K562 (cell line): ENCODE results near the gene CMTR2.

Experiments used
- ETV6 ChIP-seq, 3 experiments: fragments of 150-350 bp in 1 of 3; sonication (generic) in 1 of 3; formaldehyde crosslinking in 1 of 3; IDR thresholded peaks; 2 replicates each; pipeline versions ENCODE4 v1.6.1 to v1.8.0; 2014 to 2022; ENCODE audit warnings: borderline replicate concordance in 2 of 3, low read depth in 2 of 3, antibody characterized with exemption in 1 of 3, low read length in 1 of 3, mild to moderate bottlenecking in 1 of 3, missing genetic modification reagents in 1 of 3
- MYC ChIP-seq, 2 experiments: fragments of 250-450 bp in 1 of 2; sonication (Bioruptor Pico) in 1 of 2; IDR thresholded peaks; 2 replicates each; pipeline versions ENCODE4 v1.5.1 to v1.6.1; 2012 to 2021; ENCODE audit warnings: low read depth in 2 of 2, borderline replicate concordance in 1 of 2, improper control_type of control experiment in 1 of 2, low read length in 1 of 2, mild to moderate bottlenecking in 1 of 2, moderate library complexity in 1 of 2
- POLR2A ChIP-seq: fragments of 450-650 bp; conservative IDR thresholded peaks from 2 replicates; pipeline ENCODE4 v1.6.1; 2016
- POLR3G ChIP-seq: IDR thresholded peaks from 2 replicates; pipeline ENCODE4 v1.6.1; 2011; ENCODE audit not compliant: insufficient read length, insufficient replicate concordance; ENCODE audit errors: extremely low read depth
- SRSF7 ChIP-seq: fragments of 200-400 bp; formaldehyde crosslinking; optimal IDR thresholded peaks from 2 replicates; pipeline ENCODE3; 2017; ENCODE audit warnings: mild to moderate bottlenecking, low read depth, low read length
- TAF1 ChIP-seq: IDR thresholded peaks from 2 replicates; pipeline ENCODE4 v1.6.1; 2011; ENCODE audit warnings: mild to moderate bottlenecking, low read length, moderate library complexity; ENCODE audit not compliant: insufficient read depth, control insufficient read depth, severe bottlenecking; ENCODE audit errors: extremely low read depth
- TCF7L2 ChIP-seq: fragments of 150-350 bp; IDR thresholded peaks from 2 replicates; pipeline ENCODE4 v1.6.1; 2016; ENCODE audit warnings: low read depth, mild to moderate bottlenecking, low read length, moderate library complexity
- ZFX ChIP-seq: sonication (generic); formaldehyde crosslinking; IDR thresholded peaks from 2 replicates; pipeline ENCODE4 v1.8.0; 2022; ENCODE audit warnings: mild to moderate bottlenecking, missing genetic modification reagents, moderate library complexity
- ZNF12 ChIP-seq: sonication (generic); formaldehyde crosslinking; IDR thresholded peaks from 2 replicates; pipeline ENCODE4 v1.4.0; 2020; ENCODE audit warnings: mild to moderate bottlenecking, missing genetic modification reagents
- TF ChIP-seq, protein P1 (sequence below): sonication (generic); formaldehyde crosslinking; IDR thresholded peaks from 2 replicates; pipeline ENCODE4 v1.8.0; 2023; ENCODE audit warnings: mild to moderate bottlenecking, missing genetic modification reagents
- TF ChIP-seq, protein P2 (sequence below), 3 experiments: IDR thresholded peaks in 2 of 3; conservative IDR thresholded peaks in 1 of 3; 2 replicates each; pipeline ENCODE4 v1.5.1; 2011 to 2012; ENCODE audit warnings: low read length in 3 of 3, mild to moderate bottlenecking in 3 of 3, control low read depth in 2 of 3, improper control_type of control experiment in 1 of 3, inconsistent platforms in 1 of 3, low read depth in 1 of 3, mixed read lengths in 1 of 3, moderate library complexity in 1 of 3; ENCODE audit not compliant: insufficient read depth in 2 of 3

GRCh38 chr16:71311553-71312158 is 22.5 kb upstream of the CMTR2 start:
- TF ChIP-seq POLR2A, result no peak
- TF ChIP-seq, protein P1, sequence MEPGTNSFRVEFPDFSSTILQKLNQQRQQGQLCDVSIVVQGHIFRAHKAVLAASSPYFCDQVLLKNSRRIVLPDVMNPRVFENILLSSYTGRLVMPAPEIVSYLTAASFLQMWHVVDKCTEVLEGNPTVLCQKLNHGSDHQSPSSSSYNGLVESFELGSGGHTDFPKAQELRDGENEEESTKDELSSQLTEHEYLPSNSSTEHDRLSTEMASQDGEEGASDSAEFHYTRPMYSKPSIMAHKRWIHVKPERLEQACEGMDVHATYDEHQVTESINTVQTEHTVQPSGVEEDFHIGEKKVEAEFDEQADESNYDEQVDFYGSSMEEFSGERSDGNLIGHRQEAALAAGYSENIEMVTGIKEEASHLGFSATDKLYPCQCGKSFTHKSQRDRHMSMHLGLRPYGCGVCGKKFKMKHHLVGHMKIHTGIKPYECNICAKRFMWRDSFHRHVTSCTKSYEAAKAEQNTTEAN (CRISPR knock-in tag), result no peak
- TF ChIP-seq POLR3G, result no peak
- no peak for TF ChIP-seq TCF7L2
- no peak for TF ChIP-seq ZNF12 (CRISPR knock-in tag)
- no peak for TF ChIP-seq TAF1
- no peak for TF ChIP-seq ETV6 (IDR thresholded peaks at IDR 0.05; ENCODE audit: borderline replicate concordance in 1 of 2, low read depth in 2 of 2, low read length in 1 of 2)
- no peak for TF ChIP-seq ETV6 (CRISPR knock-in tag; IDR thresholded peaks at IDR 0.05; ENCODE audit: borderline replicate concordance)
- no peak for TF ChIP-seq ZFX (CRISPR knock-in tag)
- no peak for TF ChIP-seq MYC (IDR thresholded peaks at IDR 0.05; ENCODE audit: low read depth, low read length)
- TF ChIP-seq MYC (CRISPR knock-in tag; IDR thresholded peaks at IDR 0.05; ENCODE audit: borderline replicate concordance, low read depth), result no peak
- TF ChIP-seq, protein P2, sequence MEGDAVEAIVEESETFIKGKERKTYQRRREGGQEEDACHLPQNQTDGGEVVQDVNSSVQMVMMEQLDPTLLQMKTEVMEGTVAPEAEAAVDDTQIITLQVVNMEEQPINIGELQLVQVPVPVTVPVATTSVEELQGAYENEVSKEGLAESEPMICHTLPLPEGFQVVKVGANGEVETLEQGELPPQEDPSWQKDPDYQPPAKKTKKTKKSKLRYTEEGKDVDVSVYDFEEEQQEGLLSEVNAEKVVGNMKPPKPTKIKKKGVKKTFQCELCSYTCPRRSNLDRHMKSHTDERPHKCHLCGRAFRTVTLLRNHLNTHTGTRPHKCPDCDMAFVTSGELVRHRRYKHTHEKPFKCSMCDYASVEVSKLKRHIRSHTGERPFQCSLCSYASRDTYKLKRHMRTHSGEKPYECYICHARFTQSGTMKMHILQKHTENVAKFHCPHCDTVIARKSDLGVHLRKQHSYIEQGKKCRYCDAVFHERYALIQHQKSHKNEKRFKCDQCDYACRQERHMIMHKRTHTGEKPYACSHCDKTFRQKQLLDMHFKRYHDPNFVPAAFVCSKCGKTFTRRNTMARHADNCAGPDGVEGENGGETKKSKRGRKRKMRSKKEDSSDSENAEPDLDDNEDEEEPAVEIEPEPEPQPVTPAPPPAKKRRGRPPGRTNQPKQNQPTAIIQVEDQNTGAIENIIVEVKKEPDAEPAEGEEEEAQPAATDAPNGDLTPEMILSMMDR (IDR thresholded peaks at IDR 0.05 in 2 of 3, conservative IDR thresholded peaks at IDR 0.05 in 1 of 3; ENCODE audit: insufficient read depth in 2 of 3, low read depth in 1 of 3, low read length in 3 of 3), result peak; percentile 75 to 86 (median 80)
- no peak for TF ChIP-seq SRSF7
